Thoracic aorta (tissue), 2 donors: ENCODE data around the gene COMMD10. TPM values are rescaled to one million over a fixed set of nuclear protein-coding genes. Genes with fewer than 3 reads are reported as not detected.

ENCODE experiments used
- ATAC-seq: fragments of 150-250 bp; one replicate; pipeline ENCODE4 v1.8.0; 2017; ENCODE audit warnings: low read depth; ENCODE audit not compliant: insufficient number of reproducible peaks, low FRiP score
- DNase-seq: peaks from one replicate; pipeline ENCODE4 v3.0.0-alpha.2; 2020; ENCODE audit warnings: low spot score
- H3K27ac ChIP-seq, 2 donors: fragments of 200-600 bp; sonication (generic); 1 replicate in 1 of 2; 2 replicates in 1 of 2; pipeline ENCODE4 v1.5.1; 2016; ENCODE audit warnings: mild to moderate bottlenecking in 2 of 2, moderate library complexity in 2 of 2
- H3K27me3 ChIP-seq: fragments of 200-600 bp; sonication (generic); replicated peaks from 2 replicates; pipeline ENCODE4 v1.6.0; 2016; ENCODE audit warnings: mild to moderate bottlenecking; ENCODE audit not compliant: insufficient read depth
- H3K36me3 ChIP-seq: fragments of 200-600 bp; sonication (generic); one replicate; pipeline ENCODE4 v1.5.1; 2016
- H3K4me1 ChIP-seq, 2 donors: fragments of 200-600 bp; sonication (generic); 1 replicate in 1 of 2; 2 replicates in 1 of 2; pipeline versions ENCODE4 v1.5.1 to v1.6.0; 2016; ENCODE audit warnings: low read depth in 2 of 2, mild to moderate bottlenecking in 1 of 2; ENCODE audit not compliant: control insufficient read depth in 1 of 2
- H3K4me3 ChIP-seq: fragments of 200-600 bp; sonication (generic); 2 replicates; pipeline ENCODE4 v1.5.1; 2016; ENCODE audit warnings: mild to moderate bottlenecking
- H3K9me3 ChIP-seq: fragments of 200-600 bp; sonication (generic); 2 replicates; pipeline ENCODE4 v1.5.1; 2016
- CTCF ChIP-seq: fragments of 200-600 bp; sonication (generic); IDR thresholded peaks from one replicate; pipeline ENCODE4 v1.5.1; 2019; ENCODE audit warnings: antibody characterized with exemption
- total RNA-seq, 2 donors: library from RNA; depleted of rRNA; stranded (reverse); fragments of >200 nt; gene quantifications; one replicate each; pipeline versions ENCODE4 v1.1.0 to v1.2.3, GENCODE V29; 2016

The COMMD10 gene
- total RNA-seq, 2 donors from 2014 or later, result 12.6 to 21.6 TPM

DNA sequence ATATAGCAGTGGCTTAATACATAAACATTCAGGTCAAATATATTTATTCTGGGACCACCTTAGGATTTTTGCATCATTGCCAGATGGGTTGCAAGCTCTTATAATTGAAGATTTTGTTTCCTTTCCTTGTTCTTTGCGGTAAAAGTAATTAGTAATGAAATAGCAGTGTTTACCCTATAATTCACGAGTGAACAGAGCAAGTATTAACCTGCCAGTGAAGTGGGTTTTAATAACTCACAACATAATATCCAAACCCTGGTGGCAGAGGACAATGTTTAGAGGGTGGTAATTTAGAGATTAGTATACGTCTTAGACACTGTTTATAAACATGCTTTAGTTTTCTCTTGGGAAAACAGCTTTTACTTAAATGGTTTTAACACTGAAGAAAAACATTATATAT lies 40.8 kb upstream of the COMMD10 start:
- no peak for ATAC-seq
- Histone ChIP-seq H3K27ac (no peak overlapping the region), H3K4me3 (no peak overlapping the region), H3K4me1 (no peaks in the 10 kb centered on the region), H3K36me3 (no peaks in the 10 kb centered on the region), H3K27me3 (no peaks in the 10 kb centered on the region), H3K9me3 (no peaks in the 10 kb centered on the region)
- DNase-seq, result no peak
- no peak for TF ChIP-seq CTCF

- H3K36me3 ChIP-seq, result no peaks in the 10 kb centered on the region
- DNase-seq (no peak), ATAC-seq (no peak)
- no peaks in the 10 kb centered on the region for H3K4me1 ChIP-seq
- H3K27me3 ChIP-seq, result no peaks in the 10 kb centered on the region
- no peak overlapping the region for H3K27ac ChIP-seq
- TF ChIP-seq CTCF, result no peak
- H3K9me3 ChIP-seq, result no peaks in the 10 kb centered on the region
- no peak overlapping the region for H3K4me3 ChIP-seq
Observed at GRCh38 chr5:116045821-116046220, 39.0 kb upstream of the COMMD10 start.

GRCh38 chr5:116046261-116046660 lies 38.6 kb upstream of the COMMD10 start:
- no peak for TF ChIP-seq CTCF
- DNase-seq, result no peak
- no peaks in the 10 kb centered on the region for H3K4me1 ChIP-seq
- H3K4me3 ChIP-seq, result no peak overlapping the region
- no peaks in the 10 kb centered on the region for H3K9me3 ChIP-seq
- no peaks in the 10 kb centered on the region for H3K27me3 ChIP-seq
- no peak overlapping the region for H3K27ac ChIP-seq
- ATAC-seq, result no peak
- H3K36me3 ChIP-seq, result no peaks in the 10 kb centered on the region

DNA sequence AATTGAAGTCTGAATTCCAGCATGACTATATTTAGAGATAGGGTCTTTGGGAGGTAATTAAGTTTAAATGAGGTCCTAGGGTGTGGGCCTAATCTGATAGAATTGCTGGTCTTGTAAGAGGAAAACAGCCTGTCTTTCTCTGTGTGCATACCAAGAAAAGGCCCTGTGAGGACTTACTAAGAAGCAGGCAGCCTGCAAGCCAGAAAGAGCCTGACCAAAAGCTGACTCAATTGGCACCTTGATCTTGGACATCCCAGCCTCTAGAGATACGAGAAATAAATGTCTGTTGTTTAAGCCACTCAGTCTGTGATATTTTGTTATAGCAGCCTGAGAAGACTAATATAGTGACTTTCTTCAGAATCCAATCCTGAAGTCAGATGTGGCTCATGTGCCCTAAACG lies 38.0 kb upstream of the COMMD10 start:
- ATAC-seq (no peak), DNase-seq (no peak)
- no peaks in the 10 kb centered on the region for H3K27me3 ChIP-seq
- H3K27ac ChIP-seq, result no peak overlapping the region
- no peaks in the 10 kb centered on the region for H3K36me3 ChIP-seq
- H3K9me3 ChIP-seq, result no peaks in the 10 kb centered on the region
- no peak overlapping the region for H3K4me3 ChIP-seq
- H3K4me1 ChIP-seq, result no peaks in the 10 kb centered on the region
- no peak for TF ChIP-seq CTCF

DNA sequence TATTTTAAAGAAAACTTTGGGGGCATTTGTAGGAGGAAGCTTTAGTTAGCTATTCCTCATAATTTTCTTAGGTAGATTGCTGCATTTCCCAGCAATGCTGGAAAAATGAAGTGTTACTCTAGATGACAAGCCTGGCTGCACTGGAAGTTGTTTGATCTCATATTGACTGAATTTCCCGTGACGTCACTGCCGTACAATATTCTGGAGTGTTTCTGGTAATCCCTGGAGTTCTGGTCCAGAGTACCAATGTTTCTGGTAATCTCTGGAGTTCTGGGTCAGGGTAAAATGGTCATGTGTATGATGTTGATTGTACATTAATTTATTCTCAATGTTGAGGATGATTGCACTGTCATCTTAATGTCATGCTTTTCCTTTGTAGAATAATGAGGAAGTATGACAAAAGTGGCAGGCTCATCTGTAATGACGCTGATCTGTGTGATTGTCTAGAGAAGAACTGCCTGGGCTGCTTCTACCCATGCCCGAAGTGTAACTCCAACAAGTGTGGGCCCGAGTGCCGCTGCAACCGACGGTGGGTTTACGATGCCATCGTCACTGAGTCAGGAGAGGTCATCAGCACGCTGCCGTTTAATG lies 26.4 kb upstream of the COMMD10 start:
- Histone ChIP-seq H3K27me3 (no peaks in the 10 kb centered on the region), H3K4me1 (no peaks in the 10 kb centered on the region), H3K27ac (no peak overlapping the region), H3K36me3 (no peaks in the 10 kb centered on the region), H3K9me3 (no peaks in the 10 kb centered on the region), H3K4me3 (no peak overlapping the region)
- DNase-seq (no peak), ATAC-seq (no peak)
- TF ChIP-seq CTCF, result no peak
